NCI-H748 (cell line): ENCODE data around the gene ATF7.
"Not testable (repeated sequence)": the region's sequence is repeated elsewhere in the genome, so short reads cannot be mapped to it uniquely, and the experiment has no call there.

Experiments used
- DNase-seq: peaks from one replicate; lab custom pipeline; 2025; ENCODE audit not compliant: unreplicated experiment; lab: John Stamatoyannopoulos, UW

ATF7 gene

GRCh38 chr12:53598971-53599370 is 27.2 kb downstream of the ATF7 start:
- DNase-seq: not testable (repeated sequence)

- DNase-seq: peak; percentile 6
These were observed 29.2 kb downstream of the ATF7 start for GRCh38 chr12:53596920-53597363.

- no peak for DNase-seq
These were observed 31.1 kb downstream of the ATF7 start for GRCh38 chr12:53594897-53595615.

- DNase-seq: no peak
These were observed 32.5 kb downstream of the ATF7 start for GRCh38 chr12:53593707-53594106.

- no peak for DNase-seq
These were observed 33.2 kb downstream of the ATF7 start for GRCh38 chr12:53593031-53593430.

- DNase-seq: no peak
These were observed 33.8 kb downstream of the ATF7 start for GRCh38 chr12:53592426-53592825.

GRCh38 chr12:53591301-53592206 is 34.6 kb downstream of the ATF7 start:
- no peak for DNase-seq

GRCh38 chr12:53590652-53591051 is 35.5 kb downstream of the ATF7 start:
- DNase-seq: no peak

- DNase-seq: no peak
These were observed 36.3 kb downstream of the ATF7 start for GRCh38 chr12:53589915-53590314.

GRCh38 chr12:53589423-53589822 is 36.8 kb downstream of the ATF7 start:
- DNase-seq: no peak

GRCh38 chr12:53588123-53588522 is 38.1 kb downstream of the ATF7 start:
- no peak for DNase-seq

- DNase-seq: no peak
These were observed 39.4 kb downstream of the ATF7 start for GRCh38 chr12:53586745-53587144.

GRCh38 chr12:53585448-53586125 is 40.6 kb downstream of the ATF7 start:
- DNase-seq: no peak

- no peak for DNase-seq
These were observed 46.6 kb downstream of the ATF7 start for GRCh38 chr12:53579545-53579955.

GRCh38 chr12:53578783-53579182 is 47.4 kb downstream of the ATF7 start:
- no peak for DNase-seq

GRCh38 chr12:53577941-53578352 is 48.2 kb downstream of the ATF7 start:
- no peak for DNase-seq

GRCh38 chr12:53575502-53576249 is 50.5 kb downstream of the ATF7 start:
- no peak for DNase-seq

- DNase-seq: no peak
These were observed 53.9 kb downstream of the ATF7 start for GRCh38 chr12:53572134-53572758.

GRCh38 chr12:53571295-53571694 is 54.9 kb downstream of the ATF7 start:
- no peak for DNase-seq

GRCh38 chr12:53568809-53569557 is 57.2 kb downstream of the ATF7 start:
- DNase-seq: no peak
